Measurements from ENCODE around the gene TLE4.
"Not testable (repeated sequence)": the region's sequence is repeated elsewhere in the genome, so short reads cannot be mapped to it uniquely, and the experiment has no call there.

TLE4 gene

GRCh38 chr9:79632705-79633104 lies 60.9 kb downstream of the TLE4 start:
- no peak overlapping the region for H3K27ac ChIP-seq
- TF ChIP-seq CTCF (conservative IDR thresholded peaks at IDR 0.05) = no peak

GRCh38 chr9:79633558-79633957 lies 61.8 kb downstream of the TLE4 start:
- TF ChIP-seq CTCF (conservative IDR thresholded peaks at IDR 0.05) = no peak

GRCh38 chr9:79637177-79637925 lies 65.6 kb downstream of the TLE4 start:
- no peak overlapping the region for H3K27ac ChIP-seq
- TF ChIP-seq CTCF (conservative IDR thresholded peaks at IDR 0.05) = no peak

More at GRCh38 chr9:79633558-79633957, 61.8 kb downstream of the TLE4 start:
- H3K27ac ChIP-seq = no peak overlapping the region

- no peak overlapping the region for H3K27ac ChIP-seq
- TF ChIP-seq CTCF (conservative IDR thresholded peaks at IDR 0.05) = no peak
Measured at GRCh38 chr9:79638806-79639205, 67.0 kb downstream of the TLE4 start.

GRCh38 chr9:79639354-79639753 lies 67.6 kb downstream of the TLE4 start:
- H3K27ac ChIP-seq = no peak overlapping the region
- TF ChIP-seq CTCF (conservative IDR thresholded peaks at IDR 0.05) = no peak

GRCh38 chr9:79640067-79640466 lies 68.3 kb downstream of the TLE4 start:
- H3K27ac ChIP-seq = not testable (repeated sequence)

GRCh38 chr9:79641070-79641469 lies 69.3 kb downstream of the TLE4 start:
- TF ChIP-seq CTCF (conservative IDR thresholded peaks at IDR 0.05) = no peak
- no peak overlapping the region for H3K27ac ChIP-seq

GRCh38 chr9:79642671-79643070 lies 70.9 kb downstream of the TLE4 start:
- H3K27ac ChIP-seq = no peak overlapping the region
- TF ChIP-seq CTCF (conservative IDR thresholded peaks at IDR 0.05) = no peak
